ENCODE measurements around the gene SETD9. TPM values are rescaled to one million over a fixed set of nuclear protein-coding genes. Genes with fewer than 3 reads are reported as not detected.

Gene SETD9
- total RNA-seq, 1 donor from 2014 or later, result 39.3 TPM

- Histone ChIP-seq H3K9ac (no peak overlapping the region), H3K4me2 (no peak overlapping the region), H3K9me3 (ENCODE audit: low read depth) (no peaks in the 10 kb centered on the region), H3K36me3 (peaks cover 5% of the 10 kb centered on the region), H3K27me3 (no peaks in the 10 kb centered on the region), H3K4me1 (no peaks in the 10 kb centered on the region), H3F3A (ENCODE audit: low read depth) (no peaks in the 10 kb centered on the region), H4K20me1 (ENCODE audit: low read depth) (no peaks in the 10 kb centered on the region), H2AFZ (replicated peaks) (no peak overlapping the region), H3K27ac (no peak overlapping the region), H3K79me2 (ENCODE audit: low read depth) (no peaks in the 10 kb centered on the region), H3K4me3 (no peak overlapping the region)
- Mint-ChIP-seq H3K4me1 (no peaks in the 10 kb centered on the region), H3K4me3 (no peak overlapping the region), H3K36me3 (peaks cover 40% of the 10 kb centered on the region), H3K27me3 (ENCODE audit: insufficient read depth, low read depth) (no peaks in the 10 kb centered on the region), H3K27ac (no peak overlapping the region), H3K9me3 (peaks cover 6% of the 10 kb centered on the region)
- TF ChIP-seq CTCF (IDR thresholded peaks at IDR 0.05) (no peak), EZH2phosphoT487 (IDR thresholded peaks at IDR 0.05) (no peak), EZH2 (IDR thresholded peaks at IDR 0.05) (no peak)
- no peak for DNase-seq (ENCODE audit: low spot score)
Measured at GRCh38 chr5:56893251-56893951, 16.0 kb upstream of the SETD9 start.

- H3K9ac ChIP-seq, result no peak overlapping the region
Measured at GRCh38 chr5:56896763-56897162, 12.6 kb upstream of the SETD9 start.

GRCh38 chr5:56898213-56898612, 11.2 kb upstream of the SETD9 start:
- TF ChIP-seq CTCF (IDR thresholded peaks at IDR 0.05) (no peak), EZH2phosphoT487 (IDR thresholded peaks at IDR 0.05) (no peak), EZH2 (IDR thresholded peaks at IDR 0.05) (no peak)
- Mint-ChIP-seq H3K4me1 (no peaks in the 10 kb centered on the region), H3K27ac (no peak overlapping the region), H3K36me3 (peaks cover 11% of the 10 kb centered on the region), H3K27me3 (ENCODE audit: insufficient read depth, low read depth) (no peaks in the 10 kb centered on the region), H3K4me3 (no peak overlapping the region), H3K9me3 (no peaks in the 10 kb centered on the region)
- H3K27me3 ChIP-seq, result no peaks in the 10 kb centered on the region
- H3K4me3 ChIP-seq, result no peak overlapping the region
- H3K79me2 ChIP-seq (ENCODE audit: low read depth), result no peaks in the 10 kb centered on the region
- no peak overlapping the region for H3K4me2 ChIP-seq
- no peaks in the 10 kb centered on the region for H3F3A ChIP-seq (ENCODE audit: low read depth)
- no peak overlapping the region for H2AFZ ChIP-seq (replicated peaks)
- H3K9me3 ChIP-seq (ENCODE audit: low read depth), result no peaks in the 10 kb centered on the region
- H4K20me1 ChIP-seq (ENCODE audit: low read depth), result no peaks in the 10 kb centered on the region
- H3K9ac ChIP-seq, result no peak overlapping the region
- H3K4me1 ChIP-seq, result no peaks in the 10 kb centered on the region
- no peak for DNase-seq (ENCODE audit: low spot score)
- peaks cover 5% of the 10 kb centered on the region for H3K36me3 ChIP-seq
- no peak overlapping the region for H3K27ac ChIP-seq

More at GRCh38 chr5:56896763-56897162, 12.6 kb upstream of the SETD9 start:
- Histone ChIP-seq H3K36me3 (peaks cover 5% of the 10 kb centered on the region), H3K4me1 (no peaks in the 10 kb centered on the region), H2AFZ (replicated peaks) (no peak overlapping the region), H3K9me3 (ENCODE audit: low read depth) (no peaks in the 10 kb centered on the region), H3K4me3 (no peak overlapping the region), H3K27me3 (no peaks in the 10 kb centered on the region), H3K79me2 (ENCODE audit: low read depth) (no peaks in the 10 kb centered on the region), H3K4me2 (no peak overlapping the region), H4K20me1 (ENCODE audit: low read depth) (no peaks in the 10 kb centered on the region), H3K27ac (no peak overlapping the region), H3F3A (ENCODE audit: low read depth) (no peaks in the 10 kb centered on the region)
- Mint-ChIP-seq H3K27ac (no peak overlapping the region), H3K27me3 (ENCODE audit: insufficient read depth, low read depth) (no peaks in the 10 kb centered on the region), H3K9me3 (no peaks in the 10 kb centered on the region), H3K4me1 (no peaks in the 10 kb centered on the region), H3K4me3 (no peak overlapping the region), H3K36me3 (peaks cover 20% of the 10 kb centered on the region)
- DNase-seq (ENCODE audit: low spot score), result no peak
- no peak for TF ChIP-seq EZH2 (IDR thresholded peaks at IDR 0.05)

GRCh38 chr5:56900395-56900794, 9.0 kb upstream of the SETD9 start:
- H3K4me1 ChIP-seq, result no peaks in the 10 kb centered on the region
- Mint-ChIP-seq H3K27me3 (ENCODE audit: insufficient read depth, low read depth) (no peaks in the 10 kb centered on the region), H3K36me3 (peaks cover 3% of the 10 kb centered on the region), H3K4me1 (no peaks in the 10 kb centered on the region), H3K27ac (no peak overlapping the region), H3K9me3 (no peaks in the 10 kb centered on the region), H3K4me3 (no peak overlapping the region)
- no peaks in the 10 kb centered on the region for H3K36me3 ChIP-seq
- H3K4me3 ChIP-seq, result no peak overlapping the region
- H3K9me3 ChIP-seq (ENCODE audit: low read depth), result no peaks in the 10 kb centered on the region
- no peak overlapping the region for H3K27ac ChIP-seq
- TF ChIP-seq CTCF (IDR thresholded peaks at IDR 0.05) (no peak), EZH2phosphoT487 (IDR thresholded peaks at IDR 0.05) (no peak), EZH2 (IDR thresholded peaks at IDR 0.05) (no peak)
- H4K20me1 ChIP-seq (ENCODE audit: low read depth), result no peaks in the 10 kb centered on the region
- H3K4me2 ChIP-seq, result no peak overlapping the region
- H3F3A ChIP-seq (ENCODE audit: low read depth), result no peaks in the 10 kb centered on the region
- no peak for DNase-seq (ENCODE audit: low spot score)
- no peak overlapping the region for H3K9ac ChIP-seq
- H3K27me3 ChIP-seq, result no peaks in the 10 kb centered on the region
- no peaks in the 10 kb centered on the region for H3K79me2 ChIP-seq (ENCODE audit: low read depth)
- peak overlapping the region; percentile 19 for H2AFZ ChIP-seq (replicated peaks)
